ENCODE measurements around the gene MANSC4.

DNA sequence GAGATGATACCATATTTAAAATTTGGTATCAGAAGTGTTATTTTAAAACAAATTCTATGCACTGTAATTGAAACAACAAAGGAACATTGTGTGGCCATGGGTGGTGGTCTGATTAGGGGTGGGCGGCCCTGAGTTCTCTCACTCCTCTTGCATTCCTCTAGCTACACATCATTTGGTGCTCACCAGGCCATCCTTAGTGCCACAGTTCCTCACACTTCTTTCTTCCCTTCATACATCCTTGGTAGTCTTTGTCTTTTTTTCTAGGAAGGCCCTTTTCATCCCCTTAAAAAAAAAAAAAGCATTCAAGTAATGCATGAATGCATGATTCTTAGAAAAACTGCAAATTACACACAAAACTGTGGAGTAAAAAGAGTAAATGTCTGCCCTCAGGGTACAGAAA lies 2.4 kb upstream of the MANSC4 start:
- TF ChIP-seq KAT7 (CRISPR knock-in tag; IDR thresholded peaks at IDR 0.05; ENCODE audit: borderline replicate concordance) (no peak), ZNF396 (CRISPR knock-in tag; IDR thresholded peaks at IDR 0.05; ENCODE audit: borderline replicate concordance) (no peak), AFF4 (CRISPR knock-in tag; IDR thresholded peaks at IDR 0.05; ENCODE audit: borderline replicate concordance) (no peak), CTCF (IDR thresholded peaks at IDR 0.05) (no peak), EMX1 (CRISPR knock-in tag; IDR thresholded peaks at IDR 0.05) (no peak)
- TF ChIP-seq, protein P1, sequence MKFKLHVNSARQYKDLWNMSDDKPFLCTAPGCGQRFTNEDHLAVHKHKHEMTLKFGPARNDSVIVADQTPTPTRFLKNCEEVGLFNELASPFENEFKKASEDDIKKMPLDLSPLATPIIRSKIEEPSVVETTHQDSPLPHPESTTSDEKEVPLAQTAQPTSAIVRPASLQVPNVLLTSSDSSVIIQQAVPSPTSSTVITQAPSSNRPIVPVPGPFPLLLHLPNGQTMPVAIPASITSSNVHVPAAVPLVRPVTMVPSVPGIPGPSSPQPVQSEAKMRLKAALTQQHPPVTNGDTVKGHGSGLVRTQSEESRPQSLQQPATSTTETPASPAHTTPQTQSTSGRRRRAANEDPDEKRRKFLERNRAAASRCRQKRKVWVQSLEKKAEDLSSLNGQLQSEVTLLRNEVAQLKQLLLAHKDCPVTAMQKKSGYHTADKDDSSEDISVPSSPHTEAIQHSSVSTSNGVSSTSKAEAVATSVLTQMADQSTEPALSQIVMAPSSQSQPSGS (CRISPR knock-in tag; IDR thresholded peaks at IDR 0.05; ENCODE audit: borderline replicate concordance, low read depth): no peak
